ENCODE data around the gene CCDC24. TPM values are rescaled to one million over a fixed set of nuclear protein-coding genes. Genes with fewer than 3 reads are reported as not detected.

Gene CCDC24
- total and polyA plus RNA-seq, 2 donors (not counting 3 experiments of a cell fraction or from before 2014, with no cell fraction given) = 2.2 to 3.1 TPM

DNA sequence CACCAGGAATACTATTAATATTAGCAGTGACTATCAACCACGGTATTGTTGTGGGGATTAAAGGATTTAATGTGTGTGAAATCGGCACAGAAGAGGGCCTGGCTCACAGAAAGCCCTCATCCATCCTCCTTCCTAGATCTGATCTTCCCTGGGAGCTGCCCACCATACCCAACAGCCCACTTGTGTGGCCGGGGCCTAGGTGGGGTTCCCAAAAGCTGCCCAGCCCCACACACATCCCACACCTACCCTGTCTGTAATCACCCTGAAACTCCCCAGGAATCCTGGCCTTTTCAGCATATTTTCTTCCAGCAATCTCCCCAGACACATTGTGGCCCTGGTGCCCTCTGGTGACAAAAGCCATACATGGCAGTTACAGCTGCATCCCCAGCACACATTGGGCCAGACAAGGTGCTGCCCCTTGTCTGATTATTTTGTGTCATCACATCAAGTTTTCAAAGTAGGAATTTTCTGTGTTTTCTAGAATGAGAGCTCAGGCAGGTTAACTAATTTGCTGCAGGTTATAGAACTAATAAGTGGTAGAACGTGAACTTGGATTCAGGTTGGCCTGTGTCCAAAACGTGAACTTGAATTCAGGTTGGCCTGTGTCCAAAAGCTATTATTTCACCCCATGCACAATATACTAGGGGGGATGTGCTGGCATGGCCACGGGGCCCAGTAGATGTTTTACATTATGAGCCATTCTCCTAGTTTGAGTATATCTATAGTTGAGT is 45.2 kb downstream of the CCDC24 start:
- Histone ChIP-seq H3K9ac (replicated peaks; ENCODE audit: extremely low read depth, insufficient read depth, low read length) (no peak overlapping the region), H3K27ac (ENCODE audit: insufficient read depth, low read depth, low read length) (no peak overlapping the region), H3K9me1 (replicated peaks; ENCODE audit: control insufficient read depth, extremely low read depth, insufficient read depth, low read length) (no peaks in the 10 kb centered on the region), H3K36me3 (ENCODE audit: control insufficient read depth in 2 of 2, extremely low read depth in 1 of 2, insufficient read depth in 2 of 2, low read length in 2 of 2) (no peaks in the 10 kb centered on the region), H3K4me1 (ENCODE audit: control insufficient read depth, extremely low read depth, insufficient read depth, low read length) (no peaks in the 10 kb centered on the region), H3K4me2 (ENCODE audit: insufficient read depth, low read length) (no peak overlapping the region), H3K9me3 (replicated peaks; ENCODE audit: control insufficient read depth, insufficient read depth, low read length) (no peaks in the 10 kb centered on the region), H4K20me1 (replicated peaks; ENCODE audit: control insufficient read depth, extremely low read depth, insufficient read depth, low read length) (no peaks in the 10 kb centered on the region), H3K4me3 (replicated peaks in 1 of 3; ENCODE audit: insufficient read depth in 1 of 3, low read depth in 1 of 3, low read length in 3 of 3) (no peak overlapping the region), H3K79me2 (ENCODE audit: control insufficient read depth, insufficient read depth, low read length) (no peaks in the 10 kb centered on the region), H3K27me3 (ENCODE audit: control insufficient read depth in 2 of 2, insufficient read depth in 2 of 2, low read length in 2 of 2) (peaks cover 0 to 5% of the 10 kb centered on the region in 2 experiments), H2AFZ (ENCODE audit: low read depth, low read length) (no peak overlapping the region)
- DNase-seq (ENCODE audit: low read depth, low spot score) (peak; percentile 84), FAIRE-seq (peak; percentile 89)
- ChIA-PET CTCF (interaction anchor here (0.6 to 4.8 kb wide), 18 partner anchors 9 to 348 kb away, joined by 3 to 101 read pairs (median 4); partner anchors contain the start of gene ATP6V0B), POLR2A (interaction anchor here (0.6 kb wide), 1 partner anchor 1060 kb away, joined by 9 read pairs; no protein-coding TSS in a partner anchor)
- intact Hi-C loops (cut with micrococcal nuclease) = loop anchor here (1.0 to 5.0 kb wide), 3 partner anchors 31 to 324 kb away; no protein-coding TSS in a partner anchor
- BruUV-seq (replicated peaks) = no TSS peak
- dilution Hi-C loops (cut with MboI; ENCODE audit: extremely low pct_ligation_motif_present, low sequenced_read_pairs) = no loop called here
- TF ChIP-seq POLR2AphosphoS5 (IDR thresholded peaks at IDR 0.05; ENCODE audit: insufficient read depth, low read depth, low read length) = no peak
- TF ChIP-seq CTCF (IDR thresholded peaks at IDR 0.05; ENCODE audit: extremely low read depth in 1 of 2, insufficient read depth in 1 of 2, low read depth in 1 of 2, low read length in 2 of 2) = peak; percentile 70 to 78

DNA sequence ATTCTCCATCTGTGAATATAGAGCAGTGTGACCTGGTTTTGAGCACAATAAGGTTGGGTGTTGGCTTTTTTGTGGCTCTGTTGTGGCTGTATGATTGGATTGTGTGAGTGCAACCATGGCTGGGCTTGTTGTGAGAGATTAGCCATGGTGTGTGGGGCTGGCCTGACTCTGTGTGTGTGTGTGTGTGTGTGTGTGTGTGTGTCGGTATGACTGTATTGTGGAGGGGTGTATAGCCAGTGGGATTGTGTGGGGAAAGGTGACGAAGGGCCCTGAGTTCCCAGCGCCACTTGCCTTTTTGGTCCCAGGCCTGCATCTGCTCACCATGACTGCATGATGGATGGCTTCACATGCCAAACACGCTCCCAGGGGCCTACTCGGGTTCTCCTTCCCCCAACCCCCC is 45.8 kb downstream of the CCDC24 start:
- Histone ChIP-seq H3K9ac (replicated peaks; ENCODE audit: extremely low read depth, insufficient read depth, low read length) (no peak overlapping the region), H3K4me2 (ENCODE audit: insufficient read depth, low read length) (no peak overlapping the region), H3K27me3 (ENCODE audit: control insufficient read depth in 2 of 2, insufficient read depth in 2 of 2, low read length in 2 of 2) (peaks cover 3 to 5% of the 10 kb centered on the region in 2 experiments), H3K27ac (ENCODE audit: insufficient read depth, low read depth, low read length) (no peak overlapping the region), H3K9me1 (replicated peaks; ENCODE audit: control insufficient read depth, extremely low read depth, insufficient read depth, low read length) (no peaks in the 10 kb centered on the region), H3K36me3 (ENCODE audit: control insufficient read depth in 2 of 2, extremely low read depth in 1 of 2, insufficient read depth in 2 of 2, low read length in 2 of 2) (no peaks in the 10 kb centered on the region), H3K9me3 (replicated peaks; ENCODE audit: control insufficient read depth, insufficient read depth, low read length) (no peaks in the 10 kb centered on the region), H4K20me1 (replicated peaks; ENCODE audit: control insufficient read depth, extremely low read depth, insufficient read depth, low read length) (no peaks in the 10 kb centered on the region), H3K4me1 (ENCODE audit: control insufficient read depth, extremely low read depth, insufficient read depth, low read length) (no peaks in the 10 kb centered on the region), H3K4me3 (replicated peaks in 1 of 3; ENCODE audit: insufficient read depth in 1 of 3, low read depth in 1 of 3, low read length in 3 of 3) (no peak overlapping the region), H3K79me2 (ENCODE audit: control insufficient read depth, insufficient read depth, low read length) (no peaks in the 10 kb centered on the region), H2AFZ (ENCODE audit: low read depth, low read length) (no peak overlapping the region)
- dilution Hi-C loops (cut with MboI; ENCODE audit: extremely low pct_ligation_motif_present, low sequenced_read_pairs) (no loop called here), intact Hi-C loops (cut with micrococcal nuclease) (loop anchor here (2.0 to 5.0 kb wide), 2 partner anchors 274 to 325 kb away; no protein-coding TSS in a partner anchor)
- POLR2A ChIA-PET = interaction anchor here (0.6 kb wide), 1 partner anchor 1061 kb away, joined by 9 read pairs; no protein-coding TSS in a partner anchor
- DNase-seq (ENCODE audit: low read depth, low spot score) (no peak), FAIRE-seq (no peak)
- no TSS peak for BruUV-seq (replicated peaks)
- CTCF ChIA-PET = interaction anchor here (0.7 to 4.8 kb wide), 17 partner anchors 9 to 348 kb away, joined by 3 to 101 read pairs (median 5); partner anchors contain the start of gene ATP6V0B
- TF ChIP-seq CTCF (IDR thresholded peaks at IDR 0.05; ENCODE audit: extremely low read depth in 1 of 2, insufficient read depth in 1 of 2, low read depth in 1 of 2, low read length in 2 of 2) = no peak
- no peak for TF ChIP-seq FOS (IDR thresholded peaks at IDR 0.05; ENCODE audit: borderline replicate concordance, insufficient read depth, low read length)
- TF ChIP-seq POLR2A (IDR thresholded peaks at IDR 0.05; ENCODE audit: low read depth, low read length) = no peak
- no peak for TF ChIP-seq GATA2 (IDR thresholded peaks at IDR 0.05; ENCODE audit: insufficient read depth, insufficient read length, low read depth, low read length)
- no peak for TF ChIP-seq EZH2 (IDR thresholded peaks at IDR 0.05; ENCODE audit: borderline replicate concordance, low read depth, low read length, severe bottlenecking)
- no peak for TF ChIP-seq POLR2AphosphoS5 (IDR thresholded peaks at IDR 0.05; ENCODE audit: insufficient read depth, low read depth, low read length)
- TF ChIP-seq JUN (IDR thresholded peaks at IDR 0.05; ENCODE audit: borderline replicate concordance, insufficient read depth, insufficient read length, low read depth) = no peak
- no peak for TF ChIP-seq MAX (IDR thresholded peaks at IDR 0.05; ENCODE audit: insufficient read depth, insufficient read length)
- no peak for TF ChIP-seq MYC (IDR thresholded peaks at IDR 0.05; ENCODE audit: low read depth, low read length)

All from endothelial cell of umbilical vein (primary cell).